Mesenchymal stem cell (in vitro differentiated cells and primary cell): Measurements from ENCODE around the gene HES7.

Experiments used
- DNase-seq: peaks from one replicate; pipeline ENCODE4 v3.0.0-alpha.2; 2013
- H2AFZ ChIP-seq: one replicate; pipeline ENCODE4 v1.6.1; 2013; ENCODE audit warnings: low read depth, mild to moderate bottlenecking, control low read depth, inconsistent platforms, low read length, moderate library complexity
- H2AK5ac ChIP-seq: 2 replicates; pipeline ENCODE4 v1.6.1; 2013; ENCODE audit warnings: low read length, moderate library complexity, mild to moderate bottlenecking, inconsistent platforms; ENCODE audit not compliant: severe bottlenecking
- H2BK120ac ChIP-seq: one replicate; pipeline ENCODE4 v1.6.1; 2013; ENCODE audit warnings: low read depth, mild to moderate bottlenecking, inconsistent platforms, low read length, moderate library complexity
- H2BK12ac ChIP-seq, 2 experiments: one replicate each; pipeline ENCODE4 v1.6.1; 2013; ENCODE audit warnings: inconsistent platforms in 2 of 2, low read length in 2 of 2, mild to moderate bottlenecking in 2 of 2, moderate library complexity in 2 of 2, control low read depth in 1 of 2
- H2BK15ac ChIP-seq: one replicate; pipeline ENCODE4 v1.6.1; 2013; ENCODE audit warnings: mild to moderate bottlenecking, low read depth, inconsistent platforms; ENCODE audit not compliant: poor library complexity, severe bottlenecking
- H2BK5ac ChIP-seq: 2 replicates; pipeline ENCODE4 v1.6.1; 2013; ENCODE audit warnings: low read depth, mild to moderate bottlenecking, low read length, control low read depth, inconsistent platforms; ENCODE audit not compliant: poor library complexity, severe bottlenecking
- H3K14ac ChIP-seq, 2 experiments: one replicate each; pipeline ENCODE4 v1.6.1; 2013; ENCODE audit warnings: inconsistent platforms in 2 of 2, low read length in 2 of 2, control low read depth in 1 of 2, mild to moderate bottlenecking in 1 of 2, moderate library complexity in 1 of 2
- H3K18ac ChIP-seq, 2 experiments: one replicate each; pipeline ENCODE4 v1.6.1; 2013; ENCODE audit warnings: inconsistent platforms in 2 of 2, low read length in 2 of 2, control low read depth in 1 of 2, low read depth in 1 of 2, mild to moderate bottlenecking in 1 of 2
- H3K23ac ChIP-seq, 2 experiments: one replicate each; pipeline ENCODE4 v1.6.1; 2013; ENCODE audit warnings: inconsistent platforms in 2 of 2, low read length in 2 of 2, mild to moderate bottlenecking in 2 of 2, moderate library complexity in 2 of 2, control low read depth in 1 of 2
- H3K27ac ChIP-seq: 2 replicates; pipeline ENCODE4 v1.5.1; 2013; ENCODE audit warnings: mild to moderate bottlenecking, moderate library complexity, low read length, control low read depth, inconsistent platforms; ENCODE audit not compliant: poor library complexity, severe bottlenecking
- H3K27me3 ChIP-seq, 2 experiments: 2 replicates each; pipeline versions ENCODE4 v1.6.1 to v1.7.0; 2013; ENCODE audit warnings: low read length in 2 of 2, mild to moderate bottlenecking in 2 of 2, moderate library complexity in 2 of 2, control low read depth in 1 of 2, inconsistent platforms in 1 of 2; ENCODE audit not compliant: control insufficient read depth in 1 of 2, insufficient read depth in 1 of 2
- H3K36me3 ChIP-seq, 2 experiments: 2 replicates each; pipeline versions ENCODE4 v1.6.1 to v1.7.0; 2013; ENCODE audit warnings: low read length in 2 of 2, control low read depth in 1 of 2, inconsistent platforms in 1 of 2, low read depth in 1 of 2, mild to moderate bottlenecking in 1 of 2; ENCODE audit not compliant: insufficient read depth in 2 of 2, control insufficient read depth in 1 of 2
- H3K4ac ChIP-seq, 2 experiments: one replicate each; pipeline ENCODE4 v1.6.1; 2013; ENCODE audit warnings: inconsistent platforms in 2 of 2, low read length in 2 of 2, mild to moderate bottlenecking in 2 of 2, moderate library complexity in 2 of 2, control low read depth in 1 of 2, low read depth in 1 of 2
- H3K4me1 ChIP-seq: 2 replicates; pipeline ENCODE4 v1.6.1; 2013; ENCODE audit warnings: low read depth, low read length, control low read depth; ENCODE audit not compliant: control insufficient read depth, insufficient read depth
- H3K4me2 ChIP-seq: 2 replicates; pipeline ENCODE4 v1.6.1; 2013; ENCODE audit warnings: low read length, mild to moderate bottlenecking, inconsistent platforms; ENCODE audit not compliant: poor library complexity, severe bottlenecking
- H3K4me3 ChIP-seq, 2 experiments: 2 replicates each; pipeline versions ENCODE4 v1.5.1 to v1.7.0; 2013; ENCODE audit warnings: low read length in 2 of 2, mild to moderate bottlenecking in 2 of 2, control low read depth in 1 of 2, low read depth in 1 of 2; ENCODE audit not compliant: insufficient read depth in 1 of 2
- H3K79me1 ChIP-seq: replicated peaks from 2 replicates; pipeline ENCODE4 v1.6.1; 2013; ENCODE audit warnings: mild to moderate bottlenecking, control low read depth, low read length, inconsistent platforms; ENCODE audit not compliant: poor library complexity, severe bottlenecking
- H3K9ac ChIP-seq: 2 replicates; pipeline ENCODE4 v1.7.0; 2013; ENCODE audit warnings: mild to moderate bottlenecking, low read length, moderate library complexity
- H3K9me3 ChIP-seq: 2 replicates; pipeline ENCODE4 v1.7.0; 2013; ENCODE audit warnings: mild to moderate bottlenecking, low read length; ENCODE audit not compliant: control insufficient read depth
- H4K8ac ChIP-seq: one replicate; pipeline ENCODE4 v1.6.1; 2013; ENCODE audit warnings: inconsistent platforms, mild to moderate bottlenecking, low read length, moderate library complexity
- H4K91ac ChIP-seq: one replicate; pipeline ENCODE4 v1.6.1; 2013; ENCODE audit warnings: mild to moderate bottlenecking, low read length, inconsistent platforms
- WGBS: methylation state at CpG from one replicate; pipeline ENCODE4 v1.1.7; 2013; ENCODE audit warnings: mixed read lengths; 5-methylcytosine and 5-hydroxymethylcytosine counted together

Gene HES7

GRCh38 chr17:8150194-8151119, 26.6 kb upstream of the HES7 start:
- peak overlapping the region in 1 of 2 experiments; percentile 57 for H3K4ac ChIP-seq
- 88% methylated on average over 16 of the region's 18 CpGs for WGBS

GRCh38 chr17:8149419-8150193, 25.7 kb upstream of the HES7 start:
- H3K36me3 ChIP-seq, result peaks cover 52 to 60% of the 10 kb centered on the region in 2 experiments
- no peak overlapping the region for H3K27ac ChIP-seq
- no peak overlapping the region for H2BK5ac ChIP-seq
- H2AK5ac ChIP-seq, result no peak overlapping the region
- no peak overlapping the region for H2BK120ac ChIP-seq
- H2BK15ac ChIP-seq, result no peak overlapping the region
- no peak overlapping the region for H3K4me3 ChIP-seq
- H3K18ac ChIP-seq, result no peak overlapping the region
- peaks cover 36% of the 10 kb centered on the region for H3K4me1 ChIP-seq
- H3K4me2 ChIP-seq, result no peak overlapping the region
- no peaks in the 10 kb centered on the region for H3K27me3 ChIP-seq
- no peak overlapping the region for H2AFZ ChIP-seq
- DNase-seq, result no peak
- H2BK12ac ChIP-seq, result no peak overlapping the region
- no peak overlapping the region for H3K23ac ChIP-seq
- H4K91ac ChIP-seq, result no peak overlapping the region
- H3K9me3 ChIP-seq, result no peaks in the 10 kb centered on the region
- no peak overlapping the region for H3K4ac ChIP-seq
- H3K9ac ChIP-seq, result no peak overlapping the region
- no peak overlapping the region for H4K8ac ChIP-seq
- H3K14ac ChIP-seq, result no peak overlapping the region
- WGBS, result 95% methylated on average over 29 of the region's 29 CpGs
- H3K79me1 ChIP-seq, result peaks cover 39% of the 10 kb centered on the region

More at GRCh38 chr17:8150194-8151119, 26.6 kb upstream of the HES7 start:
- peaks cover 40% of the 10 kb centered on the region for H3K4me1 ChIP-seq
- H3K79me1 ChIP-seq, result peaks cover 42% of the 10 kb centered on the region
- H3K36me3 ChIP-seq, result peaks cover 47 to 53% of the 10 kb centered on the region in 2 experiments
- H3K27me3 ChIP-seq, result no peaks in the 10 kb centered on the region
- H2BK5ac ChIP-seq, result no peak overlapping the region
- H4K91ac ChIP-seq, result no peak overlapping the region
- no peak overlapping the region for H3K14ac ChIP-seq
- H3K9me3 ChIP-seq, result no peaks in the 10 kb centered on the region
- peak overlapping the region; percentile 4 for H3K27ac ChIP-seq
- peak overlapping the region; percentile 95 for H3K4me2 ChIP-seq
- H2AFZ ChIP-seq, result no peak overlapping the region
- no peak overlapping the region for H3K18ac ChIP-seq
- H3K9ac ChIP-seq, result peak overlapping the region; percentile 98
- H2AK5ac ChIP-seq, result no peak overlapping the region
- H3K23ac ChIP-seq, result no peak overlapping the region
- H4K8ac ChIP-seq, result no peak overlapping the region
- H2BK120ac ChIP-seq, result no peak overlapping the region
- DNase-seq, result no peak
- no peak overlapping the region for H2BK12ac ChIP-seq
- peak overlapping the region in 1 of 2 experiments; percentile 86 for H3K4me3 ChIP-seq
- peak overlapping the region; percentile 8 for H2BK15ac ChIP-seq

- no peaks in the 10 kb centered on the region for H3K9me3 ChIP-seq
- H2AK5ac ChIP-seq, result no peak overlapping the region
- H3K36me3 ChIP-seq, result peaks cover 62 to 70% of the 10 kb centered on the region in 2 experiments
- no peak overlapping the region for H2BK15ac ChIP-seq
- no peak overlapping the region for H3K9ac ChIP-seq
- no peak overlapping the region for H3K23ac ChIP-seq
- no peak overlapping the region for H4K8ac ChIP-seq
- no peak overlapping the region for H2BK120ac ChIP-seq
- 96% methylated on average over 11 of the region's 13 CpGs for WGBS
- no peak overlapping the region for H3K14ac ChIP-seq
- DNase-seq, result no peak
- H3K4me3 ChIP-seq, result no peak overlapping the region
- no peak overlapping the region for H3K18ac ChIP-seq
- no peak overlapping the region for H3K4ac ChIP-seq
- H3K27ac ChIP-seq, result no peak overlapping the region
- no peaks in the 10 kb centered on the region for H3K27me3 ChIP-seq
- no peak overlapping the region for H3K4me2 ChIP-seq
- H2BK12ac ChIP-seq, result no peak overlapping the region
- H3K79me1 ChIP-seq, result peaks cover 38% of the 10 kb centered on the region
- no peak overlapping the region for H2AFZ ChIP-seq
- H4K91ac ChIP-seq, result no peak overlapping the region
- no peak overlapping the region for H2BK5ac ChIP-seq
- H3K4me1 ChIP-seq, result peaks cover 29% of the 10 kb centered on the region
Observed at GRCh38 chr17:8148560-8148959, 24.7 kb upstream of the HES7 start.
